ENCODE results near the gene SLC51B.

The SLC51B gene

DNA sequence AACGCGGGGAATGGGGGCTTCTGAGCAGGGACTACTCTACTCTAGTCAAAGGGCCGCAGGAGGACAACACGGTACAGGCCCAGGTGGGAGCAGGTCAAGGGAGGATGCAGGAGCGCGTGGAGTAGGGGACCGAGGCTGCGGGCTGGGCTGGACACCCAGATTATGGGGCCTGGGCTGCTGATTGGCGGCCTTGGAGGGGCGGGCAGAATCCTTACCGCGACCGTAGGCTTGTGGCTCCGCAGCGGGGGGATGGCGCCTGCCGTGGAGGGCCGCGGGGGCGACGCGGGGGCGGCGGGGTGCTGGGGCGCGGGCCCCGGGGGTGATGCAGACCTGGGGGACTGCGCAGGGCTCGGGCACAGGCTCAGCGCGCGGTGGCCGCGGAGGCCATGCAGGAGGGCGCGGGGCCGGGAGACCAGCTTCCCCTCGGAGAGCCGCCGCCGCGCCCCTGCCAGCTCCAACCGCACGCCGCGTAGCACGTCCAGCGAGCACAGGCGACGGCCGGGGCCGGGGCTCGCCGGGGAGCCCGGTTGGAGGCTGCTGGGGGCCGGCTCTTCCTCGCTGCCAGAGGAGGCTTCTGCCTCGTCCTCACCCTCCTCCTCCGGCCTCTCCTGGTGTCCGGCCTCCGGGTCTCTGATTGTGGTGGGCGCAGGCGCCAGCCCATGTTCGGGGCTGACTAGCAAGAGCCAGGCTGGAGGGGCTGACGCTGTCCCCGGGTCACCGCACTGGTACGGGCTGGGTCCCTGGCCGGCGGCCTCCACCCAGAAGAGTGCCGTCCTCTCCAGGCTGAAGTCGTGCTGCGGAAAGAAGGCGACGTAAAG is 56.9 kb downstream of the SLC51B start:
- no peak for DNase-seq

- no peak for DNase-seq
Observed at GRCh38 chr15:65102912-65103311, 57.7 kb downstream of the SLC51B start.
